GM12892 (cell line): Measurements from ENCODE around the gene CXCR5.

ENCODE experiments used
- POLR2A ChIP-seq: IDR thresholded peaks from 2 replicates; pipeline ENCODE4 v1.6.1; 2011; ENCODE audit warnings: low read depth, low read length, control low read depth
- POLR2AphosphoS5 ChIP-seq: IDR thresholded peaks from 2 replicates; pipeline ENCODE4 v1.6.1; 2011; ENCODE audit warnings: low read depth, low read length, control low read depth
- TAF1 ChIP-seq: IDR thresholded peaks from 2 replicates; pipeline ENCODE4 v1.6.1; 2011; ENCODE audit warnings: low read depth, mild to moderate bottlenecking, control low read depth, low read length, borderline replicate concordance

GRCh38 chr11:118914178-118914918 is 30.7 kb downstream of the CXCR5 start:
- no peak for TF ChIP-seq POLR2AphosphoS5
- no peak for TF ChIP-seq POLR2A
- TF ChIP-seq TAF1 = no peak
